OCI-LY7 (cell line): Measurements from ENCODE around the gene ANKRD27.

Source experiments
- CTCF ChIP-seq: fragments of 200-600 bp; sonication (generic); conservative IDR thresholded peaks from 2 replicates; pipeline ENCODE4 v1.5.1; 2014; ENCODE audit warnings: mild to moderate bottlenecking, antibody characterized with exemption, low read length, moderate library complexity, mixed read lengths
- EZH2phosphoT487 ChIP-seq: fragments of 200-600 bp; sonication (generic); IDR thresholded peaks from 2 replicates; pipeline ENCODE4 v1.6.1; 2018; ENCODE audit warnings: low read depth, borderline replicate concordance, mild to moderate bottlenecking, mixed run types, antibody characterized with exemption, low read length, moderate library complexity, mixed read lengths

DNA sequence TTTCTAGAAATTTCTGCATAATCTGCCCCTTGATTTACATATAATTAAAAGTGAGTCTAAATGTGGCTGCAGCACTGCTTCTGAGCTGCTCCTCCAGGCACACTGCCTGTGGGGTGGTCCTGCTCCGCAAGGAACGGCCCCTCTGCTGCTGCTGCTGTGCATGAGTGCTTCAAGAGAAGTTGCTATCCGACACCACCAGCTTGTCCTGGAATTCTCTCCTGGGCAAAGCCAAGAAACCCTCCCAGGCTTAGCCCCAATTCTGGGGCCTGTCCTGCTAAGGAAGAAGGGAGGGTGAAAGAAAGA, 101.5 kb downstream of the ANKRD27 start:
- TF ChIP-seq CTCF (no peak), EZH2phosphoT487 (no peak)
